Measurements from ENCODE around the gene ADIPOR1. TPM values are rescaled to one million over a fixed set of nuclear protein-coding genes. Genes with fewer than 3 reads are reported as not detected.
"Not testable (repeated sequence)": the region's sequence is repeated elsewhere in the genome, so short reads cannot be mapped to it uniquely, and the experiment has no call there.

The ADIPOR1 gene
- total RNA-seq, 2 experiments from 2014 or later: 64.8 to 64.9 TPM

DNA sequence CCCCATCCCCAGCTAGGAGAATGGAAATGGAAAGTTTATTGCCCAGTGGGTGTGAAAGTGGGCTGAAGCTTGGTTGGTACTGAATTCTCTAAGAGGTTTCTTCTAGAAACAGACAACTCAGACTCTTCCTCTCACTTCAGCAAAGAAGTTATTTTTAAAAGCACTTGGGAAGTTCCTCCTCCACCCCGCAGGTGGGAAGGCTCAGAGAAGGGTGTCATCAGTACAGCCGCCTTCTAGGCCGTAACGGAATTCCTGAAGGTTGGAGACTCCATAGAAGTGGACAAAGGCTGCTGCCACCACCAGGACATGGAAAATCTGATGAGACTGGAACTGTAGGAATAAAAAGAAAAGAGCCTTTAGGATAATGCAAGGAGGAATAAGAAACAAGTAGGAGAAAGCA lies 16.7 kb downstream of the ADIPOR1 start:
- Mint-ChIP-seq H3K9me3 (no peaks in the 10 kb centered on the region), H3K4me1 (peaks cover 2% of the 10 kb centered on the region), H3K36me3 (peaks cover 28% of the 10 kb centered on the region), H3K27ac (no peak overlapping the region), H3K4me3 (no peak overlapping the region), H3K27me3 (peaks cover 4% of the 10 kb centered on the region)
- ATAC-seq (ENCODE audit: low read depth) (no peak), DNase-seq (no peak)
- POLR2A ChIA-PET: no interaction called here

- ATAC-seq (ENCODE audit: low read depth) (no peak), DNase-seq (no peak)
- Mint-ChIP-seq H3K4me3 (no peak overlapping the region), H3K4me1 (no peaks in the 10 kb centered on the region), H3K27me3 (peaks cover 4% of the 10 kb centered on the region), H3K36me3 (peaks cover 25% of the 10 kb centered on the region), H3K27ac (no peak overlapping the region), H3K9me3 (no peaks in the 10 kb centered on the region)
- POLR2A ChIA-PET: no interaction called here
These were observed 17.6 kb downstream of the ADIPOR1 start for GRCh38 chr1:202940561-202940960.

DNA sequence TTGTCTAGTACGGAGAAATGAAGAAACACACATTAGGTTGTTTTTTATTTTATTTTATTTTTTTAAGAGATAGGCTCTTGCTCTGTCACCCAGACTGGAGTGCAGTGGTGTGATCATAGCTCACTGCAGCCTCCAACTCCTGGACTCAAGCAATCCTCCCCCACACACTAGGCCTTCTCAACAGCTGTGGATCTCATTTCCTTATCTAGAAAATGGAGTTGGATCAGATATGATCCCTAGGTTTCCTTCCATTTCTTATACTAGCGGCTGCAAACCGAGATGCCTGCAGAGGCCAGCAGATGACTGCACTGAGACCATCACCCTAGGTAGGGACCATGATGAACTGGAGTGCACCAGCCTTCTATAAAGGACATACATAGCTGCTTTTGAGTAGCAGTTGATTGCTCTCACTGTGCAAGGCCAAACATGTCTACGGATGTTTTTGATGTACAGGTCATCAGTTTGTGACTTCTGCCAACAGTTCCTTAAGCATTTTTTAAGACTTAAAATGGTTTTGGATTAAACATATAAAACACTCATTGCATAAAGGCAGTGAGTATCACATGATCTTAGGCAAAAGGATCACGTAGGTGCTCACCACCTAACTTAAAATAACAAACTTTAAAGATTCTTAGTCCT lies 19.7 kb downstream of the ADIPOR1 start:
- ATAC-seq (ENCODE audit: low read depth) (no peak), DNase-seq (no peak)
- Mint-ChIP-seq H3K4me3 (no peak overlapping the region), H3K4me1 (no peaks in the 10 kb centered on the region), H3K9me3 (no peaks in the 10 kb centered on the region), H3K27me3 (peaks cover 23% of the 10 kb centered on the region), H3K36me3 (peaks cover 15% of the 10 kb centered on the region), H3K27ac (no peak overlapping the region)
- POLR2A ChIA-PET: no interaction called here

- H3K27ac Mint-ChIP-seq; H3K9me3 Mint-ChIP-seq; H3K36me3 Mint-ChIP-seq; ATAC-seq (ENCODE audit: low read depth); H3K4me1 Mint-ChIP-seq; DNase-seq; H3K4me3 Mint-ChIP-seq; POLR2A ChIA-PET: not testable (repeated sequence)
- peaks cover 24% of the 10 kb centered on the region for H3K27me3 Mint-ChIP-seq
These were observed 21.7 kb downstream of the ADIPOR1 start for GRCh38 chr1:202936409-202936808.

DNA sequence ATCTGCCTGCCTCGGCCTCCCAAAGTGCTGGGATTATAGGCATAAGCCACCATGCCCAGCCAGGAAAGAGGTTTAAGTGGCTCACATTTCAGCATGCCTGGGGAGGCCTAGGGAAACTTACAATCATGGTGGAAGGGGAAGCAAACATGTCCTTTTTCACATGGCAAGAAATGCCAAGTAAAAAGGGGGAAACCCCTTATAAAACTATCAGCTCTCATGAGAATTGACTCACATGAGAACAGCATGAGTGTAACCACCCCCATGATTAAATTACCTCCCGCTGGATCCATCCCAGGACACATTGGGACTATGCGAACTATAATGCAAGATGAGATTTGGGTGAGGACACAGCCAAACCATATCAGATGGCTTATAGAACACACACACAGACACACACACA lies 22.3 kb downstream of the ADIPOR1 start:
- Mint-ChIP-seq H3K4me1 (no peaks in the 10 kb centered on the region), H3K4me3 (no peak overlapping the region), H3K9me3 (peaks cover 1% of the 10 kb centered on the region), H3K36me3 (peaks cover 3% of the 10 kb centered on the region), H3K27ac (no peak overlapping the region), H3K27me3 (peaks cover 24% of the 10 kb centered on the region)
- DNase-seq: no peak
- POLR2A ChIA-PET: no interaction called here
- ATAC-seq (ENCODE audit: low read depth): no peak

DNA sequence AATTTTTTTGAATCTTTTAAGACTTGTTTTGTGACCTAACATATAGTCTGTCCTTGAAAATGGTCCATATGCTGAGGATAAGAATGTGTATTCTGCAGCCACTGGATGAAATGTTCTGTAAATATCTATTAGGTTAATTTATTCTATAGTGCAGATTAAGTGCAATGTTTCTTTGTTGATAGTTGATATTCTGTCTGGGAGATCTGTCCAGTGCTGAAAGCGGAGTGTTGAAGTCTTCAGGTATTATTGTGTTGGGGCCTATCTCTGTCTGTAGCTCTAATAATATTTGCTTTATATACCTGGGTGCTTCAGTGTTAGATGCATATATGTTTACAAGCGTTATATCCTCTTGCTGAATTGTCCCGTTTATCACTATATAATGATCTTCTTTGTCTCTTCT lies 23.4 kb downstream of the ADIPOR1 start:
- Mint-ChIP-seq H3K27ac (no peak overlapping the region), H3K9me3 (peaks cover 1% of the 10 kb centered on the region), H3K4me3 (no peak overlapping the region), H3K27me3 (peaks cover 26% of the 10 kb centered on the region), H3K36me3 (peaks cover 3% of the 10 kb centered on the region), H3K4me1 (no peaks in the 10 kb centered on the region)
- DNase-seq (no peak), ATAC-seq (ENCODE audit: low read depth) (no peak)
- POLR2A ChIA-PET: no interaction called here

- DNase-seq: no peak
- Mint-ChIP-seq H3K4me3 (no peak overlapping the region), H3K36me3 (no peaks in the 10 kb centered on the region), H3K9me3 (peaks cover 1% of the 10 kb centered on the region), H3K27ac (no peak overlapping the region), H3K4me1 (no peaks in the 10 kb centered on the region), H3K27me3 (peaks cover 26% of the 10 kb centered on the region)
- POLR2A ChIA-PET: no interaction called here
- ATAC-seq (ENCODE audit: low read depth): no peak
These were observed 25.6 kb downstream of the ADIPOR1 start for GRCh38 chr1:202932476-202932875.

DNA sequence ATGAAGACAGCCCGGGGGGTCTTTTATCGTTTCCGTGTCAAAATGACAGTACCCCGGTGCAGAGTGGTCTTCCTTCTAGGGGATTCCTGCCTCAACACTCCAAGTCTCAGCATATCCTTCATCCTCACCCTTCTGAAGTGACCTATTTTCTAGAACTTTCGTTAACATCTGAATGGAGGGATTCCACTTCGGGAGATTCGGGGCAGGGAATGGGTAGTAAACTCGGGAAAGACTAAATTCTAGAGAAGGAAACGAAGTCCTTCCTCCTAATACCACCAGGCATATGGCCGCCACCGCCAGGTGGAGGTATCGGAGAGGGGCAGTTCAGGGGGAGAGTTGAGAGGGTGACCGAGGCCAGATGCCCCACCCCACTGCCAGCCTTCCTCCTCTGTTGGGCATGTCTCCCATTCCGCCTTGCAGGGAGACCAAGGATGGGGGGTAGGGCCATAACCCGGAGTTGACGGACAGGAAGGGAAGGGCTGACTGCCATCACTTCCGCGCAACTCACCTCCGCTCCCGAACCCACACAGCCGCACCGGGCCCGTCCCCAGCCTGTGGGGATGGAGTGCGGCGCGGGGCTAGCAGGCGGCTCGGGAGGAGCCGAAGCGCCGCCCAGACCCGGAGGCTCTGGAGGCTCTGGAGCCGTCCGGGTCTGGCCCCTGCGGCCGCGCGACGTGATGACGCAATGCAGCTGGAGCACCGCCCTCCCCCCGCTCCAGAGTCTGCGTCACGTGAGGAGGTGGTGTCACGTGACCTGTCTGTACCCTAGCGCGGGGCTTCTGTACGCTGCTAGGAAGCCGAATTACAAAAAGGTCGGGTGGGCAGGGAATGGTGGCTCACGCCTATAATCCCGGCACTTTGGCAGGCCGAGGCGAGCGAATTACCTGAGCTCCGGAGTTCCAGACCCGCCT lies 31.3 kb downstream of the ADIPOR1 start, which contains the start of gene KLHL12:
Gene KLHL12 (minus strand): TSS at position 654 of the 911 bp plus-strand sequence. CDS start 2,072 bp downstream, outside the sequence.
- POLR2A ChIA-PET: interaction anchor here (0.5 to 1.6 kb wide), 11 partner anchors 24 to 945 kb away, joined by 3 to 13 read pairs (median 4); partner anchors contain the start of genes CYB5R1 and TMEM183A
- H3K27me3 Mint-ChIP-seq: peaks cover 2% of the 10 kb centered on the region
- peak within 1 kb of the TSS; percentile 97 for H3K27ac Mint-ChIP-seq
- H3K36me3 Mint-ChIP-seq: peaks cover 11% of the 10 kb centered on the region
- DNase-seq (peak; percentile 95), ATAC-seq (ENCODE audit: low read depth) (peak; percentile 94)
- peak within 1 kb of the TSS; percentile 96 for H3K4me3 Mint-ChIP-seq
- H3K9me3 Mint-ChIP-seq: no peaks in the 10 kb centered on the region
- H3K4me1 Mint-ChIP-seq: peaks cover 19% of the 10 kb centered on the region

DNA sequence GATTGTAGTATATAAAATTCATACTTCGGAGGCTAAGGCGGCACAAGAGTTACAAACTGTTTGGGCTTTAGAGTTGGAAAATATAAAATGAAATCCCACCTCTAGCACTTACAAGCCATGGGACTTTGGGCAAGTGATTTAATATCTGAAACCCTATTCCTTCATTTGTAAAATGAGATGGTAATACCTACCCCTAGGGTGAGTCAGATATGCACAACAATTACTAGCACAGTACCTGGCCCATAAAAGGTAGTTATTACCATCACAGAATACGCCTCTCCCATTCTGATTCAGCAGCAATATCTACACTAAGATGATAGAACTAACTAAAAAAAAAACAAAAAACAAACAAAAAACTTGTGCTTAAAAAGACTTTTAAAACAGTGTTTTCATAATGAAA lies 34.6 kb downstream of the ADIPOR1 start:
- no peak for ATAC-seq (ENCODE audit: low read depth)
- no peak for DNase-seq
- Mint-ChIP-seq H3K27ac (no peak overlapping the region), H3K36me3 (peaks cover 15% of the 10 kb centered on the region), H3K9me3 (no peaks in the 10 kb centered on the region), H3K4me1 (peaks cover 19% of the 10 kb centered on the region), H3K27me3 (no peaks in the 10 kb centered on the region), H3K4me3 (no peak overlapping the region)
- POLR2A ChIA-PET: no interaction called here

GRCh38 chr1:202919615-202920014 lies 38.5 kb downstream of the ADIPOR1 start:
- POLR2A ChIA-PET: no interaction called here
- ATAC-seq (ENCODE audit: low read depth): no peak
- Mint-ChIP-seq H3K9me3 (no peaks in the 10 kb centered on the region), H3K27me3 (no peaks in the 10 kb centered on the region), H3K4me1 (peaks cover 8% of the 10 kb centered on the region), H3K4me3 (no peak overlapping the region), H3K36me3 (peaks cover 21% of the 10 kb centered on the region), H3K27ac (no peak overlapping the region)
- no peak for DNase-seq

DNA sequence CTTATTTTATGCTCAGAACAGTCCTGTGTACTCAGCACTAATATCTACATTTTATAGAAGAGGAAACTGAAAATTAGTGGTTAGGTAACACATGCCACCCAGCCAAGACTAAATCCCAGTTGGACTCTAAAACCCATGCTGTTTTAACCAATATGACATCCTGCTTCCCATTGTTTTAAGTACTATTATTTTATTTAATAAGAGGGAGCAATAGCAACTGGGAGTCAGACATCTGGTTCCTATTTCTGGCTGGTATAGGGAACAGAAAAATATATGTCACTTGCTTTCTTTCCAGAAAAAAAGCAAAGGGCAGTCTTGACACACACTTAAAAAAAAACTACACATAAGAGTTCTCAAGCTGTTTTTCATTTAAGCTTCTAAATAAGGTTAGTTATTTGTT lies 43.0 kb downstream of the ADIPOR1 start:
- no peaks in the 10 kb centered on the region for H3K9me3 Mint-ChIP-seq
- H3K4me3 Mint-ChIP-seq: no peak overlapping the region
- POLR2A ChIA-PET: no interaction called here
- ATAC-seq (ENCODE audit: low read depth): no peak
- no peaks in the 10 kb centered on the region for H3K27me3 Mint-ChIP-seq
- no peak for DNase-seq
- H3K36me3 Mint-ChIP-seq: peaks cover 30% of the 10 kb centered on the region
- peaks cover 13% of the 10 kb centered on the region for H3K4me1 Mint-ChIP-seq
- no peak overlapping the region for H3K27ac Mint-ChIP-seq

DNA sequence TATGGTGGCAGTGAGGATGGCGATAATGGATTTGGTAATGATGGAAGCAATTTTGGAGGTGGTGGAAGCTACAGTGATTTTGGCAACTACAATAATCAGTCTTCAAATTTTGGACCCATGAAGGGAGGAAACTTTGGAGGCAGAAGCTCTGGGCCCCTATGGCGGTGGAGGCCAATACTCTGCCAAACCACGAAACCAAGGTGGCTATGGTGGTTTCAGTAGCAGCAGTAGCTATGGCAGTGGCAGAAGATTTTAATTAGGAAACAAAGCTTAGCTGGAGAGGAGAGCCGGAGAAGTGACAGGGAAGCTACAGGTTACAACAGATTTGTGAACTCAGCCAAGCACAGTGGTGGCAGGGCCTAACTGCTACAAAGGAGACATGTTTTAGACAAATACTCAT lies 45.6 kb downstream of the ADIPOR1 start:
- H3K36me3 Mint-ChIP-seq: peaks cover 24% of the 10 kb centered on the region
- H3K9me3 Mint-ChIP-seq; POLR2A ChIA-PET; ATAC-seq (ENCODE audit: low read depth); H3K27me3 Mint-ChIP-seq; DNase-seq: not testable (repeated sequence)
- peak overlapping the region; percentile 14 for H3K27ac Mint-ChIP-seq
- H3K4me3 Mint-ChIP-seq: peak overlapping the region; percentile 8
- peaks cover 13% of the 10 kb centered on the region for H3K4me1 Mint-ChIP-seq

DNA sequence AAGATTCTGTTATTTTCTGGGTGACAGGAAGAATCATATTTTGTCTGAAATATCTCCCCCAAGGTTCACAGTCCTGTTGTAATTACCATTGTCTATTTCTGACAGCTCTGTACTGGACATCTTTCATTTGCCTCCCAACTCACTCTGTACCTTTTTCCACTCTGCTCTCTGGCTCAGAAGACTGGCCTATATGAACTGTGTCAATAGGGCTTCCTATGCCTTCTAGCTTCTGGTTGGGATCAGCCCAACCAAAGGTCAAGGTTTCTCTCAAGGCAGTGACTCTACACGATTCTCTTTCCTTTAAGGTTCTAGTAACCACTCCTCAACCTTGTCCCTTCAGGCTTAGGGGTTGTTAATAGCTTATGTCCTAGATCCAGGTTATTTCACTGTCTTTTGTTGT lies 48.6 kb downstream of the ADIPOR1 start:
- Mint-ChIP-seq H3K9me3 (no peaks in the 10 kb centered on the region), H3K27me3 (no peaks in the 10 kb centered on the region), H3K27ac (no peak overlapping the region), H3K4me1 (peaks cover 13% of the 10 kb centered on the region), H3K4me3 (no peak overlapping the region), H3K36me3 (peaks cover 26% of the 10 kb centered on the region)
- POLR2A ChIA-PET: no interaction called here
- ATAC-seq (ENCODE audit: low read depth) (no peak), DNase-seq (no peak)

- Mint-ChIP-seq H3K27me3 (no peaks in the 10 kb centered on the region), H3K36me3 (peaks cover 24% of the 10 kb centered on the region), H3K9me3 (no peaks in the 10 kb centered on the region), H3K4me1 (peaks cover 11% of the 10 kb centered on the region), H3K4me3 (no peak overlapping the region), H3K27ac (no peak overlapping the region)
- DNase-seq (no peak), ATAC-seq (ENCODE audit: low read depth) (no peak)
- POLR2A ChIA-PET: no interaction called here
These were observed 49.1 kb downstream of the ADIPOR1 start for GRCh38 chr1:202908998-202909397.
